Natural killer cell treated with Interleukin-12 subunit alpha and Interleukin-12 subunit beta and Interleukin-15 and Interleukin-18, amount 100 ng/mL, for 72 hours (primary cell): ENCODE measurements around the gene CUX1. TPM values are rescaled to one million over a fixed set of nuclear protein-coding genes. Genes with fewer than 3 reads are reported as not detected.
"Not testable (repeated sequence)": the region's sequence is repeated elsewhere in the genome, so short reads cannot be mapped to it uniquely, and the experiment has no call there.

Source experiments
- ATAC-seq, 2 donors: fragments of 150-1000 bp; cut with Tn5 transposase in 1 of 2; sonication (Bioruptor Pico), chemical (Tn5 transposase) in 1 of 2; 2 replicates each; pipeline ENCODE4 v1.10.0; 2021
- DNase-seq: peaks from one replicate; pipeline ENCODE4 v3.0.0; 2022; ENCODE audit warnings: low spot score
- H3K27ac Mint-ChIP-seq, 2 donors: 1 replicate in 1 of 2; 2 replicates in 1 of 2; pipeline ENCODE4 v1.8.0; 2022; ENCODE audit warnings: mixed read lengths in 2 of 2, mild to moderate bottlenecking in 1 of 2, moderate library complexity in 1 of 2
- H3K27me3 Mint-ChIP-seq, 2 donors: 1 replicate in 1 of 2; 2 replicates in 1 of 2; pipeline ENCODE4 v1.8.0; 2022; ENCODE audit warnings: mixed read lengths in 2 of 2
- H3K36me3 Mint-ChIP-seq: one replicate; pipeline ENCODE4 v1.8.0; 2022; ENCODE audit warnings: mixed read lengths
- H3K4me1 Mint-ChIP-seq, 2 donors: 1 replicate in 1 of 2; 2 replicates in 1 of 2; pipeline ENCODE4 v1.8.0; 2022; ENCODE audit warnings: low read depth in 2 of 2, mixed read lengths in 2 of 2, mild to moderate bottlenecking in 1 of 2
- H3K4me3 Mint-ChIP-seq: one replicate; pipeline ENCODE4 v1.8.0; 2022; ENCODE audit warnings: mixed read lengths
- H3K9me3 Mint-ChIP-seq: 2 replicates; pipeline ENCODE4 v1.8.0; 2022; ENCODE audit warnings: mixed read lengths
- total RNA-seq, 2 donors: library from RNA; stranded (reverse); gene quantifications; one replicate each; pipeline ENCODE4 v1.2.3, GENCODE V29; 2022

Gene CUX1
- total RNA-seq, 2 donors from 2014 or later, result 25.2 to 28.5 TPM

GRCh38 chr7:101812595-101812994 lies 4.8 kb upstream of the CUX1 start:
- no peak overlapping the region for H3K4me3 Mint-ChIP-seq
- no peak for DNase-seq

GRCh38 chr7:101813402-101814019 lies 3.9 kb upstream of the CUX1 start:
- H3K36me3 Mint-ChIP-seq, result no peaks in the 10 kb centered on the region
- H3K27ac Mint-ChIP-seq, result no peak overlapping the region
- peaks cover 10 to 15% of the 10 kb centered on the region in 2 donors for H3K4me1 Mint-ChIP-seq
- peaks cover 0 to 3% of the 10 kb centered on the region in 2 donors for H3K27me3 Mint-ChIP-seq
- ATAC-seq (no peak), DNase-seq (no peak)
- peak overlapping the region; percentile 52 for H3K4me3 Mint-ChIP-seq
- no peaks in the 10 kb centered on the region for H3K9me3 Mint-ChIP-seq

More at GRCh38 chr7:101812595-101812994, 4.8 kb upstream of the CUX1 start:
- Mint-ChIP-seq H3K4me1 (peaks cover 6 to 7% of the 10 kb centered on the region in 2 donors), H3K36me3 (no peaks in the 10 kb centered on the region), H3K27ac (no peak overlapping the region), H3K9me3 (no peaks in the 10 kb centered on the region), H3K27me3 (peaks cover 0 to 3% of the 10 kb centered on the region in 2 donors)
- no peak for ATAC-seq

GRCh38 chr7:101814081-101814990 lies 3.1 kb upstream of the CUX1 start:
- DNase-seq (peak; percentile 64), ATAC-seq (peak; percentile 73 to 74)
- Mint-ChIP-seq H3K27me3 (peaks cover 0 to 5% of the 10 kb centered on the region in 2 donors), H3K27ac (peak overlapping the region; percentile 60 to 67), H3K36me3 (no peaks in the 10 kb centered on the region), H3K9me3 (no peaks in the 10 kb centered on the region), H3K4me3 (peak overlapping the region; percentile 96), H3K4me1 (peaks cover 12 to 15% of the 10 kb centered on the region in 2 donors)

GRCh38 chr7:101814991-101815825 lies 2.2 kb upstream of the CUX1 start:
- H3K9me3 Mint-ChIP-seq, result no peaks in the 10 kb centered on the region
- DNase-seq, result peak; percentile 74
- ATAC-seq, result peak; percentile 68 to 77
- peaks cover 12 to 15% of the 10 kb centered on the region in 2 donors for H3K4me1 Mint-ChIP-seq
- peak overlapping the region; percentile 96 for H3K4me3 Mint-ChIP-seq
- H3K36me3 Mint-ChIP-seq, result no peaks in the 10 kb centered on the region
- peak overlapping the region; percentile 60 to 67 for H3K27ac Mint-ChIP-seq
- peaks cover 0 to 5% of the 10 kb centered on the region in 2 donors for H3K27me3 Mint-ChIP-seq

GRCh38 chr7:101815826-101816594 lies 1.4 kb upstream of the CUX1 start:
- H3K27ac Mint-ChIP-seq, result no peak overlapping the region
- peaks cover 0 to 4% of the 10 kb centered on the region in 2 donors for H3K27me3 Mint-ChIP-seq
- H3K36me3 Mint-ChIP-seq, result no peaks in the 10 kb centered on the region
- peak; percentile 75 for DNase-seq
- H3K4me1 Mint-ChIP-seq, result peaks cover 12 to 15% of the 10 kb centered on the region in 2 donors
- no peaks in the 10 kb centered on the region for H3K9me3 Mint-ChIP-seq
- ATAC-seq, result peak; percentile 83 to 90
- peak overlapping the region; percentile 81 for H3K4me3 Mint-ChIP-seq

- no peaks in the 10 kb centered on the region for H3K9me3 Mint-ChIP-seq
- no peak for DNase-seq
- peak; percentile 25 to 50 for ATAC-seq
- H3K4me3 Mint-ChIP-seq, result peak overlapping the region; percentile 62
- H3K27ac Mint-ChIP-seq, result no peak overlapping the region
- H3K36me3 Mint-ChIP-seq, result no peaks in the 10 kb centered on the region
- H3K27me3 Mint-ChIP-seq, result peaks cover 0 to 2% of the 10 kb centered on the region in 2 donors
- H3K4me1 Mint-ChIP-seq, result peaks cover 12 to 15% of the 10 kb centered on the region in 2 donors
Measured at GRCh38 chr7:101816595-101817470, 593 bp upstream of the CUX1 start.

- Mint-ChIP-seq H3K9me3 (no peaks in the 10 kb centered on the region), H3K27ac (peak overlapping the region; percentile 19 to 30)
- ATAC-seq, result no peak
Measured at GRCh38 chr7:101818287-101819071, 1.1 kb downstream of the CUX1 start.

GRCh38 chr7:101819183-101819582 lies 1.8 kb downstream of the CUX1 start:
- H3K4me3 Mint-ChIP-seq, result no peak overlapping the region
- no peak overlapping the region for H3K27ac Mint-ChIP-seq
- DNase-seq (no peak), ATAC-seq (no peak)
- H3K27me3 Mint-ChIP-seq, result peaks cover 0 to 2% of the 10 kb centered on the region in 2 donors
- peaks cover 15 to 16% of the 10 kb centered on the region in 2 donors for H3K4me1 Mint-ChIP-seq
- no peaks in the 10 kb centered on the region for H3K36me3 Mint-ChIP-seq
- H3K9me3 Mint-ChIP-seq, result no peaks in the 10 kb centered on the region

More at GRCh38 chr7:101818287-101819071, 1.1 kb downstream of the CUX1 start:
- H3K36me3 Mint-ChIP-seq, result no peaks in the 10 kb centered on the region
- peaks cover 13 to 15% of the 10 kb centered on the region in 2 donors for H3K4me1 Mint-ChIP-seq
- DNase-seq, result no peak
- peak overlapping the region; percentile 62 for H3K4me3 Mint-ChIP-seq
- H3K27me3 Mint-ChIP-seq, result peaks cover 0 to 2% of the 10 kb centered on the region in 2 donors

GRCh38 chr7:101819913-101820522 lies 2.6 kb downstream of the CUX1 start:
- ATAC-seq, result no peak
- Mint-ChIP-seq H3K36me3 (no peaks in the 10 kb centered on the region), H3K9me3 (no peaks in the 10 kb centered on the region), H3K27ac (no peak overlapping the region), H3K4me3 (no peak overlapping the region), H3K27me3 (peaks cover 0 to 2% of the 10 kb centered on the region in 2 donors), H3K4me1 (peaks cover 9 to 12% of the 10 kb centered on the region in 2 donors)
- DNase-seq, result no peak

- no peak for ATAC-seq
- Mint-ChIP-seq H3K9me3 (no peaks in the 10 kb centered on the region), H3K36me3 (no peaks in the 10 kb centered on the region), H3K4me1 (peaks cover 10 to 12% of the 10 kb centered on the region in 2 donors), H3K27ac (no peak overlapping the region), H3K27me3 (peaks cover 0 to 2% of the 10 kb centered on the region in 2 donors), H3K4me3 (no peak overlapping the region)
- no peak for DNase-seq
Measured at GRCh38 chr7:101820703-101821102, 3.3 kb downstream of the CUX1 start.

GRCh38 chr7:101822632-101823031 lies 5.2 kb downstream of the CUX1 start:
- not testable (repeated sequence) for H3K36me3 Mint-ChIP-seq, H3K9me3 Mint-ChIP-seq, ATAC-seq, DNase-seq, H3K27me3 Mint-ChIP-seq, H3K4me3 Mint-ChIP-seq, H3K27ac Mint-ChIP-seq
- peaks cover 17 to 18% of the 10 kb centered on the region in 2 donors for H3K4me1 Mint-ChIP-seq
